IMR-90 (cell line): Measurements from ENCODE around the gene CDH23. TPM values are rescaled to one million over a fixed set of nuclear protein-coding genes. Genes with fewer than 3 reads are reported as not detected.

Source experiments
- ATAC-seq: fragments of 200-7000 bp; cut with Tn5 transposase; 2 replicates; pipeline ENCODE4 v1.9.1; 2020; ENCODE audit warnings: low read depth, mild to moderate bottlenecking, moderate library complexity
- BruUV-seq: library from RNA; stranded (reverse); fragments of 400-500 nt; replicated peaks from 2 replicates; lab custom pipeline; 2021; lab: Mats Ljungman, UMichigan
- CTCF ChIA-PET: fragments of 300-600 bp; formaldehyde crosslinking; extraction: SDS; loops from one replicate; lab custom pipeline; 2021; ENCODE audit warnings: antibody characterized with exemption; lab: Yijun Ruan, JAX
- POLR2A ChIA-PET: fragments of 300-600 bp; sonication (Branson Sonifier 250); formaldehyde crosslinking; loops from one replicate; lab custom pipeline; 2022; ENCODE audit warnings: antibody characterized with exemption; ENCODE audit not compliant: unreplicated experiment; lab: Charles Lee
- DNase-seq: peaks from one replicate; pipeline ENCODE4 v3.0.0; 2013
- H2AFZ ChIP-seq: replicated peaks from 2 replicates; pipeline ENCODE3; 2013; ENCODE audit warnings: low read length, mild to moderate bottlenecking; ENCODE audit not compliant: poor library complexity
- H2AK5ac ChIP-seq: 2 replicates; pipeline ENCODE4 v1.6.1; 2013; ENCODE audit warnings: low read depth, low read length, inconsistent platforms
- H2AK9ac ChIP-seq: replicated peaks from 2 replicates; pipeline ENCODE3; 2013; ENCODE audit warnings: mild to moderate bottlenecking, low read depth, low read length, moderate library complexity; ENCODE audit not compliant: poor library complexity
- H2BK120ac ChIP-seq: 2 replicates; pipeline ENCODE4 v1.6.1; 2013; ENCODE audit warnings: low read depth, low read length, inconsistent platforms
- H2BK15ac ChIP-seq: 3 replicates; pipeline ENCODE4 v1.6.1; 2013; ENCODE audit warnings: low read depth, low read length, inconsistent platforms
- H2BK20ac ChIP-seq: 2 replicates; pipeline ENCODE4 v1.6.1; 2013; ENCODE audit warnings: low read depth, mild to moderate bottlenecking, inconsistent platforms, low read length, moderate library complexity
- H2BK5ac ChIP-seq: 2 replicates; pipeline ENCODE4 v1.6.1; 2013; ENCODE audit warnings: mild to moderate bottlenecking, low read depth, low read length, inconsistent platforms; ENCODE audit not compliant: poor library complexity, severe bottlenecking
- H3K14ac ChIP-seq: replicated peaks from 2 replicates; pipeline ENCODE4 v1.6.1; 2013; ENCODE audit warnings: low read depth, low read length, inconsistent platforms
- H3K18ac ChIP-seq: 2 replicates; pipeline ENCODE4 v1.6.1; 2013; ENCODE audit warnings: low read depth, low read length, control low read depth
- H3K23ac ChIP-seq: 2 replicates; pipeline ENCODE4 v1.6.1; 2013; ENCODE audit warnings: low read depth, low read length, inconsistent platforms
- H3K27ac ChIP-seq: 2 replicates; pipeline ENCODE4 v1.5.1; 2013; ENCODE audit warnings: mild to moderate bottlenecking, control low read depth, low read length; ENCODE audit not compliant: insufficient read depth
- H3K27me3 ChIP-seq: 2 replicates; pipeline ENCODE4 v1.6.1; 2013; ENCODE audit warnings: low read length; ENCODE audit not compliant: control insufficient read depth, insufficient read depth
- H3K36me3 ChIP-seq: 2 replicates; pipeline ENCODE4 v1.6.1; 2013; ENCODE audit warnings: low read length, mixed read lengths; ENCODE audit not compliant: control insufficient read depth, insufficient read depth
- H3K4ac ChIP-seq: 2 replicates; pipeline ENCODE4 v1.6.1; 2013; ENCODE audit warnings: low read depth, low read length, inconsistent platforms
- H3K4me1 ChIP-seq: 2 replicates; pipeline ENCODE4 v1.6.1; 2013; ENCODE audit warnings: low read length, mixed read lengths; ENCODE audit not compliant: control insufficient read depth, insufficient read depth
- H3K4me2 ChIP-seq: 2 replicates; pipeline ENCODE4 v1.6.1; 2013; ENCODE audit warnings: low read depth, mild to moderate bottlenecking, control low read depth, low read length, moderate library complexity
- H3K4me3 ChIP-seq: 2 replicates; pipeline ENCODE4 v1.5.1; 2013; ENCODE audit warnings: low read depth, mild to moderate bottlenecking, control low read depth, low read length, moderate library complexity; ENCODE audit not compliant: insufficient read depth
- H3K56ac ChIP-seq: 2 replicates; pipeline ENCODE4 v1.6.1; 2013; ENCODE audit warnings: low read length, inconsistent platforms; ENCODE audit not compliant: insufficient read depth; ENCODE audit errors: extremely low read depth
- H3K79me1 ChIP-seq, 2 experiments: 2 replicates each; pipeline ENCODE4 v1.6.1; 2013; ENCODE audit warnings: low read length in 2 of 2, inconsistent platforms in 1 of 2, low read depth in 1 of 2
- H3K9ac ChIP-seq: 2 replicates; pipeline ENCODE4 v1.6.1; 2013; ENCODE audit warnings: low read depth, low read length, control low read depth
- H3K9me1 ChIP-seq: 2 replicates; pipeline ENCODE4 v1.6.1; 2013; ENCODE audit warnings: low read length, inconsistent platforms; ENCODE audit not compliant: insufficient read depth
- H3K9me3 ChIP-seq: 2 replicates; pipeline ENCODE4 v1.6.1; 2013; ENCODE audit warnings: low read length; ENCODE audit not compliant: control insufficient read depth, insufficient read depth
- H4K20me1 ChIP-seq: 2 replicates; pipeline ENCODE4 v1.6.1; 2013; ENCODE audit warnings: low read length, inconsistent platforms; ENCODE audit not compliant: insufficient read depth
- H4K5ac ChIP-seq: 2 replicates; pipeline ENCODE4 v1.6.1; 2013; ENCODE audit warnings: mild to moderate bottlenecking, low read depth, low read length, control low read depth
- H4K8ac ChIP-seq, 2 experiments: 2 replicates each; pipeline ENCODE4 v1.6.1; 2013; ENCODE audit warnings: low read depth in 2 of 2, low read length in 2 of 2, control low read depth in 1 of 2, inconsistent platforms in 1 of 2
- H4K91ac ChIP-seq: 2 replicates; pipeline ENCODE4 v1.6.1; 2013; ENCODE audit warnings: low read depth, low read length, inconsistent platforms; ENCODE audit not compliant: insufficient read depth
- BHLHE40 ChIP-seq: fragments of 150-350 bp; IDR thresholded peaks from 2 replicates; pipeline ENCODE4 v1.6.1; 2016; ENCODE audit warnings: mild to moderate bottlenecking, low read depth, low read length
- CHD1 ChIP-seq: IDR thresholded peaks from 2 replicates; pipeline ENCODE4 v1.6.1; 2012; ENCODE audit warnings: low read depth, low read length, improper control_type of control experiment
- FOS ChIP-seq: fragments of 150-350 bp; IDR thresholded peaks from 2 replicates; pipeline ENCODE4 v1.6.1; 2016; ENCODE audit warnings: low read depth, low read length
- MAZ ChIP-seq: IDR thresholded peaks from 2 replicates; pipeline ENCODE4 v1.6.1; 2012; ENCODE audit warnings: low read depth, mild to moderate bottlenecking, low read length, improper control_type of control experiment, moderate library complexity, borderline replicate concordance
- NFE2L2 ChIP-seq: fragments of 150-350 bp; IDR thresholded peaks from 2 replicates; pipeline ENCODE4 v1.6.1; 2016; ENCODE audit warnings: low read depth, mild to moderate bottlenecking, low read length
- POLR2A ChIP-seq: IDR thresholded peaks from 2 replicates; pipeline ENCODE4 v1.6.1; 2012; ENCODE audit warnings: mild to moderate bottlenecking, low read depth, low read length
- RCOR1 ChIP-seq: IDR thresholded peaks from 2 replicates; pipeline ENCODE4 v1.6.1; 2012; ENCODE audit warnings: mild to moderate bottlenecking, low read length, improper control_type of control experiment; ENCODE audit not compliant: insufficient replicate concordance
- WGBS, 2 experiments: methylation state at CpG; one replicate each; pipeline versions ENCODE4 v1.1.5 to v1.1.7; 2013; ENCODE audit warnings: missing lambda C conversion rate in 2 of 2; ENCODE audit not compliant: insufficient read length in 1 of 2; ENCODE audit errors: extremely low coverage in 2 of 2; 5-methylcytosine and 5-hydroxymethylcytosine counted together
- dilution Hi-C: fragments of 300-500 bp; cut with HindIII; formaldehyde crosslinking; loops from one replicate; pipeline ENCODE4 v1.14.3; 2018; ENCODE audit warnings: low sequenced_read_pairs; ENCODE audit not compliant: unreplicated experiment
- in situ Hi-C: fragments of 300-500 bp; cut with MboI; formaldehyde crosslinking; loops from 3 replicates; pipeline ENCODE4 v1.14.3; 2019; ENCODE audit warnings: low sequenced_read_pairs, inconsistent platforms, mixed read lengths
- intact Hi-C: fragments of 100-400 bp; cut with micrococcal nuclease; formaldehyde crosslinking; loops from 2 replicates; pipeline ENCODE4 v1.10.0; 2022
- polyA plus RNA-seq, 3 experiments: library from polyadenylated mRNA; depleted of rRNA; stranded (reverse); fragments of >200 nt; gene quantifications; 2 replicates each; pipeline ENCODE4 v1.2.3, GENCODE V29; 2012; ENCODE audit warnings: low replicate concordance in 1 of 3
- total RNA-seq: library from RNA; depleted of rRNA; stranded (reverse); fragments of >200 nt; gene quantifications from 2 replicates; pipeline ENCODE4 v1.2.3, GENCODE V29; 2012
- TF ChIP-seq, protein P1 (sequence below): fragments of 150-350 bp; IDR thresholded peaks from 2 replicates; pipeline ENCODE4 v1.6.1; 2017; ENCODE audit warnings: mild to moderate bottlenecking, antibody characterized with exemption, low read length, low read depth

The CDH23 gene
- total and polyA plus RNA-seq, 2 of the 4 experiments (the other 2 are of a cell fraction): under 0.01 to 0.03 TPM

DNA sequence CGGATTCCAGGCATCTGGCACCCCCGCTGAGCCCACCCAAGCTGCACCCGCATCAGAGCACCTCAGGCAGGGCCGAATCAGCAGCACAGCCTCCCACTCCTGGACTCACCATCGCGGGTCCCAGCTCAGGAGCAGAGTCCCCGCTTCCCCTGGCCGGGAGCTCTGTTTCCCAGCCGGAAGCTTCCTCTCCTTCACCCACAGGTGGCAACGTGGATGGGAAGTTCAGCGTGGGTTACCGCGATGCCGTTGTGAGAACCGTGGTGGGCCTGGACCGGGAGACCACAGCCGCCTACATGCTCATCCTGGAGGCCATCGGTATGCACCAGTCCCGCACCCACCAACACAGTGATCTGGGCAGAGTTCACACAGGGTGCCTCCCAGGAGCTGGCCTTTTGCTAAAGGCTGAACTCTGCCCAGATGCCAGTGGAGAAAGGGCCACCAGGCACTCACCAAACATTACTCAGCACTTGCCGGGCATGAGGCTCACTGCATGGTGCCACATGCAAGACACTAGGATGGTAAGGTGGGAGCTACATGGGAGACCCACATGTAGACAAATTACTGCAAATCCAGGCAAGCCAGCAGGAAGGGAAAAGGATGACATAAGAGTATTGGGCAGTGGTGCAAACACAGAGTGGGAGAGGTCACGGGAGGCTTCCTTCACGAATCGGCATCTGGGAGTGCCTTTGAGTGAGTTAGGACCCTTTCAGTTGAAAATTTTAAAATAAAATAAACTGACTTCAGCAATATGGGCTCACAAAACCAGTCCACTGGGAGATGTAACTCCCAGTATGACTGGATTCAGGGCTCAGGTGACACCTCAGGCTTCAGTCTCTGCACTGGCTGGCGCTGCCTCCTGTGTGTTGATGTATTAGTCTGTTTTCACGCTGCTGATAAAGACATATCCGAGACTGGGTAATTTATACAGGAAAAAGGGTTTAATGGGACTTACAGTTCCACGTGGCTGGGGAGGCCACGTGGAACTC is 312.5 kb downstream of the CDH23 start:
- H3K4me3 ChIP-seq: no peak overlapping the region
- H3K4me2 ChIP-seq: no peak overlapping the region
- H2AFZ ChIP-seq: no peak overlapping the region
- no peaks in the 10 kb centered on the region for H3K36me3 ChIP-seq
- no peak overlapping the region for H2BK5ac ChIP-seq
- no peak for TF ChIP-seq POLR2A
- TF ChIP-seq, protein P1, sequence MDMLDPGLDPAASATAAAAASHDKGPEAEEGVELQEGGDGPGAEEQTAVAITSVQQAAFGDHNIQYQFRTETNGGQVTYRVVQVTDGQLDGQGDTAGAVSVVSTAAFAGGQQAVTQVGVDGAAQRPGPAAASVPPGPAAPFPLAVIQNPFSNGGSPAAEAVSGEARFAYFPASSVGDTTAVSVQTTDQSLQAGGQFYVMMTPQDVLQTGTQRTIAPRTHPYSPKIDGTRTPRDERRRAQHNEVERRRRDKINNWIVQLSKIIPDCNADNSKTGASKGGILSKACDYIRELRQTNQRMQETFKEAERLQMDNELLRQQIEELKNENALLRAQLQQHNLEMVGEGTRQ: no peak
- TF ChIP-seq MAZ: no peak
- TF ChIP-seq RCOR1: no peak
- TF ChIP-seq FOS: no peak
- TF ChIP-seq BHLHE40: no peak
- no peak for TF ChIP-seq NFE2L2
- no peak for TF ChIP-seq CHD1
- no peak overlapping the region for H3K9ac ChIP-seq
- no peaks in the 10 kb centered on the region for H3K9me1 ChIP-seq
- no peaks in the 10 kb centered on the region for H3K79me1 ChIP-seq
- H4K20me1 ChIP-seq: no peaks in the 10 kb centered on the region
- no peak overlapping the region for H3K27ac ChIP-seq
- ATAC-seq (no peak), DNase-seq (no peak)
- no peak overlapping the region for H4K8ac ChIP-seq
- H2BK15ac ChIP-seq: no peak overlapping the region
- H3K4ac ChIP-seq: no peak overlapping the region
- H3K27me3 ChIP-seq: peaks cover 19% of the 10 kb centered on the region
- H3K9me3 ChIP-seq: peaks cover 2% of the 10 kb centered on the region; the same call in 1 of the 2 replicates
- CTCF ChIA-PET: interaction anchor here (0.7 to 1.8 kb wide), 3 partner anchors 9 to 396 kb away, joined by 3 to 6 read pairs (median 5); no protein-coding TSS in a partner anchor
- POLR2A ChIA-PET: no interaction called here
- no peak overlapping the region for H2AK5ac ChIP-seq
- in situ Hi-C loops: no loop called here
- no peak overlapping the region for H3K23ac ChIP-seq
- H2BK20ac ChIP-seq: no peak overlapping the region
- H3K56ac ChIP-seq: no peak overlapping the region
- dilution Hi-C loops: no loop called here
- BruUV-seq: no TSS peak
- no peak overlapping the region for H2BK120ac ChIP-seq
- H3K18ac ChIP-seq: no peak overlapping the region
- peaks cover 11% of the 10 kb centered on the region for H3K4me1 ChIP-seq
- intact Hi-C loops: loop anchor here (1.0 kb wide), 1 partner anchor 325 kb away; no protein-coding TSS in a partner anchor
- H3K14ac ChIP-seq: no peak overlapping the region
- H4K91ac ChIP-seq: no peak overlapping the region
- H4K5ac ChIP-seq: no peak overlapping the region
- 79% methylated on average over 12 of the region's 28 CpGs; no CpG with 5 or more reads in 1 of the 2 experiments for WGBS, 2 experiments
- no peak overlapping the region for H2AK9ac ChIP-seq
